Mesenteric fat pad (tissue), 1 donor: ENCODE data around the gene ACADS. TPM values are rescaled to one million over a fixed set of nuclear protein-coding genes. Genes with fewer than 3 reads are reported as not detected.

ENCODE experiments used
- DNase-seq: peaks from one replicate; pipeline ENCODE4 v3.0.0-alpha.2; 2020; ENCODE audit warnings: low spot score
- total RNA-seq: library from RNA; stranded (reverse); fragmentation: NEBNext Ultra II Directional; extraction: Animal tissue kit (Norgen Biotek cat#: 25700); gene quantifications from one replicate; pipeline ENCODE4 v1.2.1, GENCODE V29; 2021
- donor health status: DM: yes; HTN: yes; CAD: no.

ACADS gene
- total RNA-seq, 1 donor from 2014 or later = 66.9 TPM

GRCh38 chr12:120699553-120699952 is 26.1 kb upstream of the ACADS start:
- DNase-seq = no peak

- no peak for DNase-seq
These were observed 24.7 kb upstream of the ACADS start for GRCh38 chr12:120700886-120701285.

GRCh38 chr12:120702637-120703036 is 23.0 kb upstream of the ACADS start:
- DNase-seq = no peak

- DNase-seq = no peak
These were observed 22.2 kb upstream of the ACADS start for GRCh38 chr12:120703311-120703942.

- DNase-seq = no peak
These were observed 20.0 kb upstream of the ACADS start for GRCh38 chr12:120705618-120706017.

GRCh38 chr12:120706029-120706428 is 19.6 kb upstream of the ACADS start:
- DNase-seq = no peak

GRCh38 chr12:120708651-120709050 is 17.0 kb upstream of the ACADS start:
- DNase-seq = no peak

- peak; percentile 92 for DNase-seq
These were observed 15.4 kb upstream of the ACADS start, which contains the start of gene UNC119B for GRCh38 chr12:120710031-120710804. Gene UNC119B (plus strand): TSS chr12:120710458. CDS start chr12:120710475, 17 bp downstream.

- no peak for DNase-seq
These were observed 14.8 kb upstream of the ACADS start for GRCh38 chr12:120710805-120711296.

GRCh38 chr12:120711411-120711810 is 14.2 kb upstream of the ACADS start:
- DNase-seq = no peak

- DNase-seq = no peak
These were observed 13.0 kb upstream of the ACADS start for GRCh38 chr12:120712610-120713009.

- DNase-seq = no peak
These were observed 11.7 kb upstream of the ACADS start for GRCh38 chr12:120713861-120714482.

GRCh38 chr12:120718055-120718454 is 7.6 kb upstream of the ACADS start:
- no peak for DNase-seq

GRCh38 chr12:120719072-120719471 is 6.6 kb upstream of the ACADS start:
- no peak for DNase-seq

GRCh38 chr12:120719496-120720233 is 6.0 kb upstream of the ACADS start:
- no peak for DNase-seq

- DNase-seq = no peak
These were observed 5.2 kb upstream of the ACADS start for GRCh38 chr12:120720234-120720986.

GRCh38 chr12:120720987-120721801 is 4.4 kb upstream of the ACADS start:
- no peak for DNase-seq

GRCh38 chr12:120721866-120722265 is 3.8 kb upstream of the ACADS start:
- DNase-seq = no peak

GRCh38 chr12:120722784-120723183 is 2.8 kb upstream of the ACADS start:
- DNase-seq = no peak

- no peak for DNase-seq
These were observed 906 bp upstream of the ACADS start for GRCh38 chr12:120724720-120725119.
